OCI-LY7 (cell line): ENCODE measurements around the gene PARD3B. TPM values are rescaled to one million over a fixed set of nuclear protein-coding genes. Genes with fewer than 3 reads are reported as not detected.

Source experiments
- BruUV-seq: library from RNA; stranded (reverse); fragments of 400-500 nt; replicated peaks from 2 replicates; lab custom pipeline; 2021; lab: Mats Ljungman, UMichigan
- CTCF ChIA-PET: fragments of 300-600 bp; sonication (Branson Sonifier 250); formaldehyde crosslinking; loops from one replicate; lab custom pipeline; 2022; ENCODE audit warnings: antibody characterized with exemption; ENCODE audit not compliant: unreplicated experiment; lab: Charles Lee
- POLR2A ChIA-PET: fragments of 300-600 bp; sonication (Branson Sonifier 250); formaldehyde crosslinking; loops from one replicate; lab custom pipeline; 2022; ENCODE audit warnings: antibody characterized with exemption; lab: Charles Lee
- DNase-seq: peaks from one replicate; pipeline ENCODE4 v3.0.0-alpha.2; 2015; ENCODE audit warnings: low spot score
- H2AFZ ChIP-seq: fragments of 200-600 bp; sonication (generic), shearing (Covaris generic); 2 replicates; pipeline ENCODE4 v1.6.1; 2014; ENCODE audit warnings: mild to moderate bottlenecking, antibody characterized with exemption, low read length, moderate library complexity
- H3K27ac ChIP-seq: fragments of 200-600 bp; sonication (generic); 2 replicates; pipeline ENCODE4 v1.5.1; 2014; ENCODE audit warnings: mixed run types, low read depth, mild to moderate bottlenecking, moderate library complexity, low read length, inconsistent platforms; ENCODE audit not compliant: poor library complexity, severe bottlenecking
- H3K36me3 ChIP-seq: fragments of 200-600 bp; sonication (generic); 2 replicates; pipeline ENCODE4 v1.6.1; 2014; ENCODE audit warnings: mild to moderate bottlenecking, antibody characterized with exemption, low read length, moderate library complexity, mixed read lengths; ENCODE audit not compliant: insufficient read depth
- H3K4me1 ChIP-seq: fragments of 200-600 bp; sonication (generic); 2 replicates; pipeline ENCODE4 v1.5.1; 2014; ENCODE audit warnings: mild to moderate bottlenecking, low read length; ENCODE audit not compliant: insufficient read depth, poor library complexity, severe bottlenecking
- H3K4me2 ChIP-seq: fragments of 200-600 bp; sonication (generic); 2 replicates; pipeline ENCODE4 v1.6.1; 2014; ENCODE audit warnings: mild to moderate bottlenecking, low read length
- H3K4me3 ChIP-seq: fragments of 200-600 bp; sonication (generic); 2 replicates; pipeline ENCODE4 v1.5.1; 2014; ENCODE audit warnings: mild to moderate bottlenecking, low read depth, low read length; ENCODE audit not compliant: poor library complexity, severe bottlenecking
- H3K79me2 ChIP-seq: fragments of 200-600 bp; sonication (generic); 2 replicates; pipeline ENCODE4 v1.6.1; 2016; ENCODE audit warnings: low read depth, mild to moderate bottlenecking, low read length, moderate library complexity, mixed read lengths; ENCODE audit not compliant: insufficient read depth
- H3K9me2 ChIP-seq: fragments of 200-600 bp; sonication (generic); 2 replicates; pipeline ENCODE4 v1.6.1; 2016; ENCODE audit warnings: mild to moderate bottlenecking, low read length, mixed read lengths; ENCODE audit not compliant: insufficient read depth
- H3K9me3 ChIP-seq: fragments of 200-600 bp; sonication (generic); 2 replicates; pipeline ENCODE4 v1.6.1; 2014; ENCODE audit warnings: mild to moderate bottlenecking, mixed run types, low read length, mixed read lengths
- H4K20me1 ChIP-seq: fragments of 200-600 bp; sonication (generic); 2 replicates; pipeline ENCODE4 v1.6.1; 2014; ENCODE audit warnings: mild to moderate bottlenecking, antibody characterized with exemption, low read length, moderate library complexity, mixed read lengths; ENCODE audit not compliant: insufficient read depth
- CTCF ChIP-seq: fragments of 200-600 bp; sonication (generic); conservative IDR thresholded peaks from 2 replicates; pipeline ENCODE4 v1.5.1; 2014; ENCODE audit warnings: mild to moderate bottlenecking, antibody characterized with exemption, low read length, moderate library complexity, mixed read lengths
- EZH2phosphoT487 ChIP-seq: fragments of 200-600 bp; sonication (generic); IDR thresholded peaks from 2 replicates; pipeline ENCODE4 v1.6.1; 2018; ENCODE audit warnings: low read depth, borderline replicate concordance, mild to moderate bottlenecking, mixed run types, antibody characterized with exemption, low read length, moderate library complexity, mixed read lengths
- intact Hi-C: fragments of 100-400 bp; cut with micrococcal nuclease; formaldehyde crosslinking; loops from one replicate; pipeline ENCODE4 v1.10.0; 2022; ENCODE audit not compliant: unreplicated experiment
- total RNA-seq, 2 experiments: library from RNA; depleted of rRNA in 1 of 2; stranded (reverse); fragments of >200 nt in 1 of 2; shearing (Covaris generic) in 1 of 2; gene quantifications; 2 replicates each; pipeline ENCODE4 v1.2.3, GENCODE V29; 2014 to 2022

PARD3B gene
- total RNA-seq, 2 experiments from 2014 or later, result not detected

DNA sequence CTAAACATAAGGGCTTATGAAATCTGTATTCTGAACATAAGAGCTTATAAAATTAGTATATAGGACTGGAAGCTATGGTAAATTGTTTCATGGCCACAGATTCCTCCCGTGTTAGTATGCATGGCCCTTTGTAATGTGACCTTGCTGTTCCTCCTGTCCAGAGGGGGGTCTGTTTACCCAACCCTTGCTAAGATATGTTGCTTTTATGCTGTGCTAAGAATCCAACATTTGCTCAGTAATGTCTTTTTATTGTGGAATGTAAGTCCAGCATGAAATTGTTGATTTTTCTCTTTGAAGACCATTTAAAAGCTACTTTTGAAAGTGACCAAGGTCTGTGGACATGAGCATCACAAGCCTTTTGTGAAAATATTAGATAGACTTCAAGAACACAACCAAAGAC, 485.4 kb downstream of the PARD3B start:
- Histone ChIP-seq H2AFZ (no peak overlapping the region), H3K4me1 (no peaks in the 10 kb centered on the region), H3K9me2 (no peaks in the 10 kb centered on the region), H3K79me2 (no peaks in the 10 kb centered on the region), H3K9me3 (no peaks in the 10 kb centered on the region), H3K4me2 (no peak overlapping the region), H4K20me1 (no peaks in the 10 kb centered on the region), H3K27ac (no peak overlapping the region), H3K36me3 (no peaks in the 10 kb centered on the region), H3K4me3 (no peak overlapping the region)
- no TSS peak for BruUV-seq
- ChIA-PET POLR2A (interaction anchor here (0.6 kb wide), 1 partner anchor 1937 kb away, joined by 3 read pairs; no protein-coding TSS in a partner anchor), CTCF (no interaction called here)
- intact Hi-C loops, result no loop called here
- TF ChIP-seq EZH2phosphoT487 (no peak), CTCF (no peak)
- no peak for DNase-seq

- CTCF ChIA-PET, result no interaction called here
These were observed 486.8 kb downstream of the PARD3B start for GRCh38 chr2:205032093-205032551.

More at GRCh38 chr2:205032093-205032551, 486.8 kb downstream of the PARD3B start:
- DNase-seq, result no peak
- H3K4me1 ChIP-seq, result no peaks in the 10 kb centered on the region
- no TSS peak for BruUV-seq
- POLR2A ChIA-PET, result interaction anchor here (0.6 to 0.7 kb wide), 2 partner anchors 8 to 525 kb away, joined by 3 read pairs; no protein-coding TSS in a partner anchor
- H3K4me2 ChIP-seq, result no peak overlapping the region
- H3K9me3 ChIP-seq, result no peaks in the 10 kb centered on the region
- no peak overlapping the region for H2AFZ ChIP-seq
- no peaks in the 10 kb centered on the region for H3K79me2 ChIP-seq
- no peak overlapping the region for H3K4me3 ChIP-seq
- no peaks in the 10 kb centered on the region for H3K9me2 ChIP-seq
- intact Hi-C loops, result no loop called here
- no peaks in the 10 kb centered on the region for H4K20me1 ChIP-seq
- H3K27ac ChIP-seq, result no peak overlapping the region
- no peaks in the 10 kb centered on the region for H3K36me3 ChIP-seq
- TF ChIP-seq EZH2phosphoT487, result no peak
- no peak for TF ChIP-seq CTCF
